RPMI8226 (cell line): ENCODE results near the gene PLAU.
"Not testable (repeated sequence)": the region's sequence is repeated elsewhere in the genome, so short reads cannot be mapped to it uniquely, and the experiment has no call there.

Experiments used
- DNase-seq: peaks from one replicate; pipeline ENCODE4 v3.0.0-alpha.2; 2015

The PLAU gene

GRCh38 chr10:73924935-73925334, 14.0 kb downstream of the PLAU start:
- no peak for DNase-seq

DNA sequence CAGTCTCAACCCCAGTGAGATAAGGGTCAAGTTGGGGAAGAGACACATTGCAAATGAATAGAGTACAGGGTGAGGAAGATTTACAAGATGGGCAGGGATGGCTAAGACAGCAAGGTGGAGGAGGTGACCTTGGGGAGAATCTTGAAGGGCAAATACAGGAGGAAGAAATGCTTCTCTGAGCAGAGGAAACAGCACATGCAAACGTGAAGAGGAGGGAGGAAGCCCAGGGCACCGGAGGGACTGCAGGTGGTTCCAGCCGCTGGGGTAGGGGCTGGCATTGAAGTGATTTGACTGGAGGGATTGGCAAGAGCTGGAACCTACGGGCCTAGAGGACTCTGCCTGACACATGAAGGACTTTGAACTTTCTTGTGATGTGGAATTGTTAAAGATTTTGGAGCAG, 14.6 kb downstream of the PLAU start:
- DNase-seq, result no peak

- DNase-seq, result no peak
Observed at GRCh38 chr10:73926152-73926764, 15.3 kb downstream of the PLAU start.

- DNase-seq, result not testable (repeated sequence)
Observed at GRCh38 chr10:73930630-73931327, 19.8 kb downstream of the PLAU start.

- peak; percentile 79 for DNase-seq
Observed at GRCh38 chr10:73931767-73932619, 21.1 kb downstream of the PLAU start.

- DNase-seq, result no peak
Observed at GRCh38 chr10:73932620-73933112, 21.7 kb downstream of the PLAU start.

GRCh38 chr10:73934074-73934473, 23.1 kb downstream of the PLAU start:
- no peak for DNase-seq

- DNase-seq, result no peak
Observed at GRCh38 chr10:73935895-73936294, 25.0 kb downstream of the PLAU start.

GRCh38 chr10:73937333-73938043, 26.6 kb downstream of the PLAU start:
- no peak for DNase-seq

- peak; percentile 69 for DNase-seq
Observed at GRCh38 chr10:73940634-73941221, 29.8 kb downstream of the PLAU start.

DNA sequence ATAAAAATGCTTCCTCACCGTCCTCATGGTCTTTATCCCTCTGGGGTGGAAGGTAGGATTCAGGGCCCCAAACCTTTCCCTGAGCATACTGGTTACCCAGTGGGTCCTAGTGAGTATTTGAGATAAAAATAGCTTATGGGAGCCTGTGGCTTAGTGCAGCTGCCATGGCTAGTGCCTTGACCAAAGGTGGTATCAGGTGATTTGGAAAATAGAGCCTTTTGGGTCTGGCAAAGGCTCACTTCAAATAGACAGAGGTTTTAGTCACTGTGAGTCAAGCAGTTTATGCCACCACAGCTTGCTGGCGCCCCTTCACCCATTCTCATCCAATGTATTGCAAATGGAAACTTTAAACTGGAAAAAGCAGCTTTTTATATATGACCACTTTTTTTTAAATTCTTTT, 30.4 kb downstream of the PLAU start:
- peak; percentile 13 for DNase-seq

DNA sequence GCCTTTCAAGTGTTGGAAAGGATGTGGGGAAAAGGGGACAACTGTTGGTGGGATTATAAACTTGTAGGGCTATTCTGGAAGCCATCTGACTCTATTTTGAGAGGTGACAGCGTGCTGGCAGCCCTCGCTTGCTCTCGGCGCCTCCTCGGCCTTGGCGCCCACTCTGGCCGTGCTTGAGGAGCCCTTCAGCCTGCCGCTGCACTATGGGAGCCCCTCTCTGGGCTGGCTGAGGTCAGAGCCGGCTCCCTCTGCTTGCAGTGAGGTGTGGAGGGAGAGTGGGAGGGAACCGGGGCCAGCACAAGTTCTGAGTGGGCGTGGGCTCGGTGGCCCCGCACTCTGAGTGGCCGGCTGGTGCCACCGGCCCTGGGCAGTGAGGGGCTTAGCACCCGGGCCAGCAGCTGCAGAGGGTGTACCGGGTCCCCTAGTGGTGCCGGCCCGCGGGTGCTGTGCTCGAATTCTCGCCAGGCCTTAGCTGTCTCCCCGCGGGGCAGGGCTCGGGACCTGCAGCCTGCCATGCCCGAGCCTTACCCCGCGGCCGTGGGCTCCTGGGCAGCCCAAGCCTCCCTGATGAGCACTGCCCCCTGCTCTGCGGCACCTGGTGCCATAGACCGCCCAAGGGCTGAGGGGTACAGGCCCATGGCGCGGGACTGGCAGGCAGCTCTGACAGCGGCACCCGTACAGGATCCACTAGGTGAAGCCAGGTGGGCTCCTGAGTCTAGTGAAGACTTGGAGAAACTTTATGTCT, 33.6 kb downstream of the PLAU start:
- no peak for DNase-seq

DNA sequence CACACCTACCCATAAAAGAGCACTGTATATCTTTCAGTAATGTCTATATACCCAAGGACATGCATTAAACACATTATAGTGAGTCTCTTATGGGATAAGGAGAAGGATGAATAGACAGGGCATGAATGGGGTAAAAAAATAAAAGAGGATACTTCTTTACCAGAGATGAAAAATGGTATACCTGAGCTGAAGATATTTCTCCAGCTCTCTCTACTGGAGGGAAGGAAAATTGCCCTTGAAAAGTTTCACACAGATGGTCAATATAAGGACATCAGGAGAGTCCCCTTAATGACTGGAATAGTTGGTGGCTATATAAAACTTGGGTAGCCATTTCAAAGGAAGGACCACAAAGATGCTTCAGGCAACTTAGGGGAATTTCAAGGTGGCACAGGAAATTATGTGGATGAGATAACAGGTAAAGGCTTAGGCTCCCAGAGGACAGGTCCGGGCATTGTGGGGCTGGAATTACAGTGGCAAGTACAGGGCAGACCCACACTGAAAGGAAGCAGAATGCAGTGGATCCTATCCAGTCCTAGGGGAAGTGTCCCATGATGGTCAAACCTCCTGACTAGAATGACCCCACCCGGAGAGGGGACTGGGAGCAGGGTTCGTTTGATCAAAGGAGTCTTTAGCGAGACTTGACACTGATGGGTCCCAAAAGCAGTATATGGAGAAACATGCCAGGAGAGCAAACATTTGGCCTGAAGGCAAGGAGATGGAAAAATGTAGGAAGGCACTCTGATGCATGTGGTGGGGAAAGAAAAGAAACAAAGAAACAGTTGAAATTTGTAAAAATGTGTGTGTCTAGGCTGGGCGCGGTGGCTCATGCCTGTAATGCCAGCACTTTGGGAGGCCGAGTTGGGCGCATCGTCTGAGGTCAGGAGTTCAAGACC, 35.6 kb downstream of the PLAU start:
- DNase-seq, result no peak

DNA sequence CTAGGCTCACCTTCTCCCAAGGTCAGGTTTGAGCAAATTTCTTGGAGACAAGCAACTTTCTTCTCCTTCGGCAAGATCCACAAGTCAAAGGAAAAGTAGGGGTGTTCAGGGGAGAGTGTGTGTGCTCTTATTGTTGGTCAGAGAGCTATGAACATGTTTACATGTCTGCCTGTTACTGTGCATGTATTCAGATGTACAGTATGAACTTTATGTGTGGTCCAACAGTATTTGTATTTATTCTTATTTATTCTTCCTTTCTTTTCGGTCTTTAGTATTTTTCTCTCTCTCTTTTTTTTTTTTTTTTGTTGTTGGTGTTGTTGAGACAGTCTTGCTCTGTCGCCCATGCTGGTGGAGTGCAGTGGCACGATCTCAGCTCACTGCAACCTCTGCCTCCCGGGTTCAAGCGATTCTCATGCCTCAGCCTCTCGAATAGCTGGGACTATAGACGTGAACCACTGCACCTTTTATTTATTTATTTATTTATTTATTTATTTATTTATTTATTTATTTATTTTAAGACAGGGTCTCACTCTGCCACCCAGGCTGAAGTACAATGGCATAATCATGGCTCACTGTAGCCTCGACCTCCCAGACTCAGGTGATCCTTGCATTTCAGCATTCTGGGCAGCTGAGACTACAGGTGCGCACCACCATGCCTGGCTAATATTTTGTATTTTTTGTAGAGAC, 38.2 kb downstream of the PLAU start:
- DNase-seq, result no peak

GRCh38 chr10:73950155-73950948, 39.4 kb downstream of the PLAU start:
- no peak for DNase-seq

- DNase-seq, result no peak
Observed at GRCh38 chr10:73953665-73954064, 42.7 kb downstream of the PLAU start.

- no peak for DNase-seq
Observed at GRCh38 chr10:73954737-73955136, 43.8 kb downstream of the PLAU start.

- no peak for DNase-seq
Observed at GRCh38 chr10:73955719-73956118, 44.8 kb downstream of the PLAU start.
